GM06990 (cell line): ENCODE data around the gene CFAP206.

ENCODE experiments used
- DNase-seq: peaks from one replicate; pipeline ENCODE4 v3.0.0-alpha.2; 2011; ENCODE audit not compliant: insufficient read length; ENCODE audit errors: extremely low read depth
- H3K27me3 ChIP-seq: replicated peaks from 2 replicates; pipeline ENCODE4 v1.6.0; 2011; ENCODE audit warnings: low read length; ENCODE audit not compliant: control insufficient read depth, insufficient read depth
- H3K36me3 ChIP-seq: 2 replicates; pipeline ENCODE4 v1.5.1; 2011; ENCODE audit warnings: low read length; ENCODE audit not compliant: control insufficient read depth, insufficient read depth
- H3K4me3 ChIP-seq: replicated peaks from 2 replicates; pipeline ENCODE4 v1.5.1; 2011; ENCODE audit warnings: low read depth, mild to moderate bottlenecking, control low read depth, low read length
- CTCF ChIP-seq: IDR thresholded peaks from 2 replicates; pipeline ENCODE4 v1.5.1; 2011; ENCODE audit warnings: low read length, control low read depth, mild to moderate bottlenecking, inconsistent platforms; ENCODE audit not compliant: insufficient read depth, poor library complexity, severe bottlenecking

CFAP206 gene

GRCh38 chr6:87501809-87502572, 94.2 kb downstream of the CFAP206 start:
- peaks cover 2% of the 10 kb centered on the region for H3K36me3 ChIP-seq
- TF ChIP-seq CTCF: no peak

GRCh38 chr6:87504441-87504840, 96.7 kb downstream of the CFAP206 start:
- Histone ChIP-seq H3K4me3 (no peak overlapping the region), H3K36me3 (peaks cover 2% of the 10 kb centered on the region), H3K27me3 (no peaks in the 10 kb centered on the region)
- no peak for DNase-seq
- TF ChIP-seq CTCF: no peak

More at GRCh38 chr6:87501809-87502572, 94.2 kb downstream of the CFAP206 start:
- no peak for DNase-seq
- H3K4me3 ChIP-seq: no peak overlapping the region
- H3K27me3 ChIP-seq: no peaks in the 10 kb centered on the region
